Measurements from ENCODE around the gene CREG1. TPM values are rescaled to one million over a fixed set of nuclear protein-coding genes. Genes with fewer than 3 reads are reported as not detected.

The CREG1 gene
- total RNA-seq, 2 experiments from 2014 or later, result 9.7 to 10.0 TPM

- Mint-ChIP-seq H3K4me1 (ENCODE audit: low read depth) (peaks cover 98% of the 10 kb centered on the region), H3K27ac (peak overlapping the region; percentile 97), H3K4me3 (peak overlapping the region; percentile 29), H3K36me3 (ENCODE audit: low read depth) (peaks cover 82% of the 10 kb centered on the region), H3K9me3 (no peaks in the 10 kb centered on the region), H3K27me3 (no peaks in the 10 kb centered on the region)
- ChIA-PET CTCF (interaction anchor here (0.7 to 6.0 kb wide), 13 partner anchors 9 to 75 kb away, joined by 3 to 62 read pairs (median 6); partner anchors contain the start of gene CD247), POLR2A (interaction anchor here (0.8 to 8.8 kb wide), 16 partner anchors 8 to 436 kb away, joined by 3 to 148 read pairs (median 6); partner anchors contain the start of genes CD247 and DCAF6)
- intact Hi-C loops (cut with micrococcal nuclease), result loop anchor here (1.0 to 5.0 kb wide), 3 partner anchors 7 to 47 kb away; no protein-coding TSS in a partner anchor
- ATAC-seq (peak; percentile 40), DNase-seq (peak; percentile 70)
- TF ChIP-seq CTCF (IDR thresholded peaks at IDR 0.05), result no peak
Observed at GRCh38 chr1:167499664-167500101, 53.9 kb downstream of the CREG1 start.

GRCh38 chr1:167499106-167499505 lies 54.5 kb downstream of the CREG1 start:
- peak; percentile 12 for ATAC-seq
- intact Hi-C loops (cut with micrococcal nuclease), result no loop called here
- H3K27me3 Mint-ChIP-seq, result no peaks in the 10 kb centered on the region
- peak overlapping the region; percentile 97 for H3K27ac Mint-ChIP-seq
- DNase-seq, result peak; percentile 45
- CTCF ChIA-PET, result interaction anchor here (0.7 to 6.0 kb wide), 9 partner anchors 10 to 61 kb away, joined by 3 to 62 read pairs (median 16); partner anchors contain the start of gene CD247
- H3K36me3 Mint-ChIP-seq (ENCODE audit: low read depth), result peaks cover 81% of the 10 kb centered on the region
- TF ChIP-seq CTCF (IDR thresholded peaks at IDR 0.05), result no peak
- no peaks in the 10 kb centered on the region for H3K9me3 Mint-ChIP-seq
- peaks cover 98% of the 10 kb centered on the region for H3K4me1 Mint-ChIP-seq (ENCODE audit: low read depth)
- POLR2A ChIA-PET, result interaction anchor here (0.8 to 8.8 kb wide), 13 partner anchors 9 to 437 kb away, joined by 3 to 148 read pairs (median 6); partner anchors contain the start of genes CD247 and DCAF6
- peak overlapping the region; percentile 29 for H3K4me3 Mint-ChIP-seq

- Mint-ChIP-seq H3K4me3 (peak overlapping the region; percentile 5), H3K27ac (peak overlapping the region; percentile 97), H3K9me3 (no peaks in the 10 kb centered on the region), H3K4me1 (ENCODE audit: low read depth) (peaks cover 96% of the 10 kb centered on the region), H3K36me3 (ENCODE audit: low read depth) (peaks cover 72% of the 10 kb centered on the region), H3K27me3 (no peaks in the 10 kb centered on the region)
- CTCF ChIA-PET, result interaction anchor here (1.4 to 6.0 kb wide), 2 partner anchors 20 to 43 kb away, joined by 3 to 62 read pairs; partner anchors contain the start of gene CD247
- ATAC-seq (no peak), DNase-seq (no peak)
- intact Hi-C loops (cut with micrococcal nuclease), result no loop called here
- no peak for TF ChIP-seq CTCF (IDR thresholded peaks at IDR 0.05)
- POLR2A ChIA-PET, result interaction anchor here (1.0 to 8.8 kb wide), 6 partner anchors 13 to 49 kb away, joined by 3 to 148 read pairs (median 8); partner anchors contain the start of gene CD247
Observed at GRCh38 chr1:167496797-167497619, 56.6 kb downstream of the CREG1 start.

- Mint-ChIP-seq H3K4me3 (peak overlapping the region; percentile 67), H3K27ac (peak overlapping the region; percentile 96), H3K36me3 (ENCODE audit: low read depth) (peaks cover 68% of the 10 kb centered on the region), H3K9me3 (no peaks in the 10 kb centered on the region), H3K4me1 (ENCODE audit: low read depth) (peaks cover 91% of the 10 kb centered on the region), H3K27me3 (no peaks in the 10 kb centered on the region)
- DNase-seq, result no peak
- intact Hi-C loops (cut with micrococcal nuclease), result no loop called here
- ATAC-seq, result no peak
- no peak for TF ChIP-seq CTCF (IDR thresholded peaks at IDR 0.05)
- ChIA-PET POLR2A (interaction anchor here (1.2 to 3.0 kb wide), 11 partner anchors 8 to 46 kb away, joined by 4 to 16 read pairs (median 10); partner anchors contain the start of gene CD247), CTCF (interaction anchor here (0.8 to 2.5 kb wide), 7 partner anchors 13 to 194 kb away, joined by 3 to 9 read pairs (median 3); partner anchors contain the start of gene CD247)
Observed at GRCh38 chr1:167493372-167493771, 60.2 kb downstream of the CREG1 start.
